ENCODE data around the gene TRIM29.

DNA sequence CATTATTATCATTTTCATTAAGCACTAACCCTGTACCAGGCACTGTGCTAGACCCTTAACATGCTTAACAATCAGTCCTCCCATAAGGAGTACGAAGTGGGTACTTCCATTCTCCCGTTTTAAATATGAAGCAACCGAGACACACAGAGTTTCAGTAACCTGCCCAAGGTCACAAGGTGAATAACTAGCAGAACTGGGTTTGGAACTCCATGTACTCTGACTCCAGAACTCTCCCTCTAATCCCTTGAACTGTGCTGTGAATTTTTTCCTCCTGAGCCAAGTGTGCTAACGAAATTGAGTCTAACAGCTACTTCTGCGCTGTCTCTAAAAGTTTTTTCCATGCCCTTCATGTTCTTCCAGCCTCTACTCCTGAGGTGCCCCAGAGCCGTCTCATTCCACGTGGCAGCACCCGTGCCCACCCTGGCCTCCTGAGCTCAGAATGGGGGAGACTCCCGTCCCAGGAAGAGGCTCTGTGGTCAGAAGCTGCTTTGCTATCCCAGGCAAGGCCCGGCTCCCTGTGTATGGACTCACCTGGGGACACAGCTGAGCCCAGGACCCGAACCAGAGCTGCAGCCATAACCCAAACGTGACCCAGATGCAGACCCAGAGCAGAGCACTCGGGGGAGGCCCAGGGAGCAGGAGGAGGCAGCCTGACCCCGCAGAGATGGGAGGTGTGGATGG, 8.6 kb upstream of the TRIM29 start:
- TF ChIP-seq USF2 (IDR thresholded peaks at IDR 0.05; ENCODE audit: low read depth, low read length) (no peak), USF2 (CRISPR knock-in tag; IDR thresholded peaks at IDR 0.05; ENCODE audit: borderline replicate concordance) (no peak), ZNF224 (CRISPR knock-in tag; IDR thresholded peaks at IDR 0.05) (no peak), ZNF597 (CRISPR knock-in tag; IDR thresholded peaks at IDR 0.05) (no peak), CTCF (CRISPR knock-in tag; IDR thresholded peaks at IDR 0.05) (no peak), ARNT (IDR thresholded peaks at IDR 0.05) (no peak), ZNF513 (CRISPR knock-in tag; conservative IDR thresholded peaks at IDR 0.05) (no peak)

All from HepG2 (cell line).